Activated T-cell treated with anti-CD3 and anti-CD28 coated beads, Interleukin-2, amount 50 U/mL, for 4 hours (primary cell): ENCODE results near the gene NVL. TPM values are rescaled to one million over a fixed set of nuclear protein-coding genes. Genes with fewer than 3 reads are reported as not detected.

Source experiments
- ATAC-seq, 2 donors: fragments of 200-7000 bp; cut with Tn5 transposase; one replicate each; pipeline ENCODE4 v1.10.0; 2021
- DNase-seq: peaks from one replicate; pipeline ENCODE4 v3.0.0-alpha.2; 2020
- H3K27me3 Mint-ChIP-seq: one replicate; pipeline ENCODE4 v1.8.0; 2021; ENCODE audit warnings: low read depth, mixed read lengths
- H3K36me3 Mint-ChIP-seq: one replicate; pipeline ENCODE4 v1.8.0; 2022; ENCODE audit warnings: mixed read lengths; ENCODE audit not compliant: insufficient read depth
- H3K4me1 Mint-ChIP-seq: one replicate; pipeline ENCODE4 v1.8.0; 2021; ENCODE audit warnings: low read depth, mixed read lengths
- H3K4me3 Mint-ChIP-seq: one replicate; pipeline ENCODE4 v1.8.0; 2021; ENCODE audit warnings: mild to moderate bottlenecking, moderate library complexity, mixed read lengths
- H3K9me3 Mint-ChIP-seq: one replicate; pipeline ENCODE4 v1.8.0; 2021; ENCODE audit warnings: mixed read lengths
- total RNA-seq, 3 donors: library from RNA; stranded (reverse); gene quantifications; one replicate each; pipeline ENCODE4 v1.2.1, GENCODE V29; 2021

Gene NVL
- total RNA-seq, 3 donors from 2014 or later = 40.0 to 42.7 (median 41.8) TPM

DNA sequence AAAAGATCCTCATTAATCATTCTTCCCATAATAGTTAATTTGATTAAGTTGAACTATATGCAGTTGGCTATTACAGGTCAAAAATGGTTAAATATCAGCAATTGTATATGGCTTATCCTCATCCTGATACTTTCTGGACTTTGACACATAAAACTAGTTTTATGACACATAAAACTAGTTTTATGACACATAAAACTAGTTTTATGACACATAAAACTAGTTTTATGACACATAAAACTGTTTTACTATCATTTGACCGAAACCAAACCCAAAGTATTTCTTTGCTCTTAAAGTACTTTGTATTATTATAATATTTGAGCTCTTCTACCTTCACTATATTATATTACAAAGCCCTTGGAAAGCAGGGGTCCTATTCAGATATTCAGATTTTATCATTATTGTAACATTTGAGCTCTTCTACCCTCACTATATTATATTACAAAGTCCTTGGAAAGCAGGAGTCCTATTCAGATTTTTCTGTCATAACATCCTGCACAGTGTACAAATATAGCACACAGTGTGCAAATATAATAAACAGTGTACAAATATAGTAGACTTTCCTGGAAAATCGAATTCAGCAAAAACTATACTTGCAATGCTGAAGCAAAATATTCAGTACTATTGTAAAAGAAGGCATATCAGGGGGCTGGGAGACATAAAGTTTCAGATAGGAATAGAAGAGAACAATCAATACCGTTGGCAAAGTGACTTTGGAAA is 53.0 kb downstream of the NVL start:
- H3K36me3 Mint-ChIP-seq = peaks cover 20% of the 10 kb centered on the region
- DNase-seq = no peak
- no peaks in the 10 kb centered on the region for H3K4me1 Mint-ChIP-seq
- H3K4me3 Mint-ChIP-seq = no peak overlapping the region
- no peaks in the 10 kb centered on the region for H3K27me3 Mint-ChIP-seq
- no peak for ATAC-seq
- no peaks in the 10 kb centered on the region for H3K9me3 Mint-ChIP-seq

DNA sequence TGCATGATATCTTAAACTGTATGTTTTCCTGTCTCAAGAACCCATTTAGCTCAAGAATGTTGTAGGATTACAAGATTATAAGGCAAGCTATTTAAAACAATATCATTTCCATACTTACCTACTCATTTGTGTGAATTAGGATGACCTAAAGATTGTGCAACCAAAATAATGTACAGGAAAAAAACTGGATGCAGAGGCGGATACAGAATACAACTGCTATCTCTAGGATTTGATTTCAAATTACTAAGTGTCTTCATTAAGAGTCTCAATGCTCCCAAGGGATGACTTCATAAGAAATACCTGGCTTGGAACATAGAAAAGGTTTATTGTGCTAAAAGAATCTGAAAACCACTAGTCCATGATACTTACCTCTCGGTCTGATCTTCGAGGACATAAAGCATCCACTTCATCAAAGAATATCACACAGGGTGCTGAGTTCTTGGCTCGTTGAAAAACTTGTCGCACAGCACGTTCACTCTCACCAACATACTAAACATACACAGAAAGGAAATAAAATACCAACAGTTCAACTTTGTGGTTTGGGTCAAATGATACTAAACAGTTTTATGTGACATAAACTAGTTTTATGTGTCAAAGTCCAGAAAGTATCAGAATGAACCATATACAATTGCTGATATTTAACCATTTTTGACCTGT is 54.9 kb downstream of the NVL start:
- no peaks in the 10 kb centered on the region for H3K27me3 Mint-ChIP-seq

DNA sequence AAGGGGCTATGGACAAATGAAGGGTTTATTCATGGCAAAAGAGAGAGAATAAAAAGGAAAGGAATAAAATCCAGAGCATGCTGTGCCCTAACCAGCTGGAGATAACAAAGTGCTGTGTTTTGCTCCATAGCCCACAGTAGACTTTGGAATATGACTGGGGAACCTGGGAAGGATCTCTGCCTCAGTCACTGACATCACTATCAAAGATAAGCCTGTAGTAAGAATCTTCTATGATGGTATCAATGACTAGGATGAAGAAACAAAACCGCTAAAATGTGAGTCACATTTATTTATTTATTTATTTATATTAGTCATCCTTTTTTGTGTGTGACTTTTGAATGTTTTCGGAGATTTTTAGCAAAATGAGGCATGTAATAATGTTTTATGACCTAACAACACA is 56.3 kb downstream of the NVL start:
- Mint-ChIP-seq H3K4me1 (no peaks in the 10 kb centered on the region), H3K4me3 (no peak overlapping the region), H3K9me3 (no peaks in the 10 kb centered on the region), H3K36me3 (peaks cover 28% of the 10 kb centered on the region), H3K27me3 (no peaks in the 10 kb centered on the region)
- ATAC-seq = no peak
- DNase-seq = no peak

More for the DNA sequence above, 54.9 kb downstream of the NVL start:
- ATAC-seq (no peak), DNase-seq (no peak)
- H3K4me3 Mint-ChIP-seq = no peak overlapping the region
- H3K36me3 Mint-ChIP-seq = peaks cover 21% of the 10 kb centered on the region
- H3K9me3 Mint-ChIP-seq = no peaks in the 10 kb centered on the region
- no peaks in the 10 kb centered on the region for H3K4me1 Mint-ChIP-seq

DNA sequence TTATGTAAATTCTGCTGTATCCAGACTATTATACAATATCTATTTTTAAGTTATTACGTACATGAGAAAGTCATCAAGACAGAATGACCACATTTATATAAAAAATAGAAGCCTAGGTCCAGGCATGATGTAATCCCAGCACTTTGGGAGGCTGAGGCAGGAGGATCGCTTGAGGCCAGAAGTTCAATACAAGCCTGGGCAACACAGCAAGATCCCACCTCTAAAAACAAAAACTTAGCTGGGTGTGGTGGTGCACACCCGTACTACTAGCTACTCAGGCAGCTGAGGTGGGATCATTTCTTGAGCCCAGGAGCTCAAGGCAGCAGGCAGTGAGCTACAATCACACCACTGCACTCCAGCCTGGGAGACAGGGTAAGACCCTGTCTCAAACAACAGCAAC is 58.9 kb downstream of the NVL start:
- Mint-ChIP-seq H3K4me3 (no peak overlapping the region), H3K27me3 (no peaks in the 10 kb centered on the region), H3K9me3 (no peaks in the 10 kb centered on the region), H3K36me3 (peaks cover 29% of the 10 kb centered on the region), H3K4me1 (peaks cover 5% of the 10 kb centered on the region)
- ATAC-seq (no peak), DNase-seq (no peak)

DNA sequence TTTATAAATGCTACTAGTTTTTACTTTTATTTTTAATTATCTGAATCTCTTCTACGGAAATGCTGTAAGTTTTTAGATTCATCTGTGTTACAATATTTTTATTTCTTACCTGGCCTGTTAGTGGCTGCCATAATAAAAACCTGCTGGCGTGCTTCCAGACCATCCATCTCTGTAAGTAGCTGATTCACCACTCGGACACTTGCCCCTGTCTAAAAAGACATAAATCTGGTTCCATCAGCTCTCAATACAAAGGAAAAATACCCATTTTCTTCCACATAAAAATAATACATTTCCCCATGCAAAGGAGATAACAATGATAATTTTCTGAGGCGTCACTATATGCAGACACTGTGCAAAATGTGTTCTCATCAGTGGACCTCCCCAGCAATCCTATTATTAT is 62.0 kb downstream of the NVL start:
- H3K36me3 Mint-ChIP-seq = peaks cover 24% of the 10 kb centered on the region

DNA sequence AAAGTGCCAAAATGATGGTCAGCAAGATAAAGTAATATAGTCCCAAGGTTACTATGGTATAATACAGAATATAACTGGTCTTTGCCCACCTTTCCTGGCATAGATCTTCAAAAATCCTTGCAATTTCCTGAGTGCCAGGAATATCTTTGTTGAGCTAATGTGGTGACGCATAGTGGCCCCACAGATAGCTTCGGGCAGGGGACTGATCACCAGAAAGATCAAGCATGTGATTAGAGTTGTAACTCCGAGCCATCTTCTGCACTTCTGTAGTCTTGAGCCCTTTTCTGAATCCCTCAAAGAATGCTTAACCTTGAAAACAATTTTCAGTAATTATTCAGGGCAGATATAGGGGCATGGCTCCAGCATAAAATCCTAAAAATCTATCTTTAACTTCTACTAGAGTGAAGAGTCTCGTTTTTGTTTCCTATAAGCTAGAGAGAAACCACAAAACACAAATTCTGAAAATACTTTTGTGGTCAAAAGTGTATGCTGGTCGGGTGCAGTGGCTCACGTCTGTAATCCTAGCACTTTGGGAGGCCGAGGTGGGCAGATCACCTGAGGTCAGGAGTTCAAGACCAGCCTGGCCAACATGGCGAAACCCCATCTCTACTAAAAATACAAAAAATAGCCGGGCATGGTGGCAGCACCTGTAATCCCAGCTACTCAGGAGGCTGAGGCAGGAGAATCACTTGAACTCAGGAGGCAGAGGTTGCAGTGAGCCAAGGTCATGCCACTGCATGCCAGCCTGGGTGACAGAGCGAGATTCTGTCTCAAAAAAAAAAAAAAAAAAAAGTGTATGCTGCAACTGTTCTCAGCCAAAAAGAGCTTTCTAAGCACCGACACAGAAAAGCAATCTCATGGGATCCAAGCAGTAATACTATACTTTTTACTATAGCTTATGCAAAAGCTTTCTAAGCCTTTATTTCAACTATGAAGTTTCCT is 62.8 kb downstream of the NVL start:
- H3K4me1 Mint-ChIP-seq = peaks cover 16% of the 10 kb centered on the region
- no peaks in the 10 kb centered on the region for H3K9me3 Mint-ChIP-seq
- no peak for DNase-seq
- no peak for ATAC-seq
- no peaks in the 10 kb centered on the region for H3K27me3 Mint-ChIP-seq
- H3K36me3 Mint-ChIP-seq = peaks cover 32% of the 10 kb centered on the region
- no peak overlapping the region for H3K4me3 Mint-ChIP-seq

More for the DNA sequence above, 62.0 kb downstream of the NVL start:
- no peak for DNase-seq
- Mint-ChIP-seq H3K27me3 (no peaks in the 10 kb centered on the region), H3K4me3 (no peak overlapping the region), H3K9me3 (no peaks in the 10 kb centered on the region), H3K4me1 (peaks cover 9% of the 10 kb centered on the region)
- no peak for ATAC-seq

DNA sequence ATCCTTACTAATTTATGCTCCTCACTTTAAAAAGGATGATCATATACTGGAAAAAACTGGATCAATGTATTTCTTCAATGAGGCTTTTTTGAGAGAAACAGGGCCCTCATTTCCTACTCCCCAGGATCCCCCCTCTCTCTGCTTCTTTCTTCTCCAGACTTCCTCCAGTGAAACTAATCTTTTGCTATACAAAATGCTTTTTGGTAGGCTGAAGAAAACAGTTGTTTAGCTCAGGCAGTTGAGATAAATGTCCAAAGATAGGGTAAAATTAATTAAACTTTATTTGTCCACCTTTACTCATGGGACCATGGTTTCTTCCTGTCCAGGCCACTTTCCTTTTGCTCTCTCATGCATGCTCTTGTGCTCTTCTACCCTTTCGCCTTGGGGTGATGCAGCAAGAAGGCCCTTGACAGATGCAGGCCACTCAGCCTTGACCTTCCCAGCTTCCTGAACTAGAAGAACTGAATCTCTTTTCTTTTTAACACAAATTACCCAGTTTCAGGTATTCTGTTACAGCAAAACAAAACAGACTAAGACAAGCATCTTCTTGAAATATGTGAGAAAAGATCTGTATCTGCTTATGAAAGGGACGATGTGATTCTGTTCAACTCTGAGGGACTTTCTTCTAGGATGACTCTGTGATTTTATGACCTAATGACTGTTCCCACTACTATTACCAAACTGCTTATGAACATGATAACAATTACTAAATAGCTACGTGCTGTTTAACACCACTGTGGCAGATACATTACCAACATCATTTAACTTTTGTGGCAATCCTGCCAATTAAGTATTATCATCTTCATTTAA is 63.7 kb downstream of the NVL start:
- H3K4me1 Mint-ChIP-seq = peaks cover 21% of the 10 kb centered on the region
- no peaks in the 10 kb centered on the region for H3K27me3 Mint-ChIP-seq
- no peak for DNase-seq
- no peaks in the 10 kb centered on the region for H3K9me3 Mint-ChIP-seq
- H3K36me3 Mint-ChIP-seq = peaks cover 33% of the 10 kb centered on the region
- no peak overlapping the region for H3K4me3 Mint-ChIP-seq
- no peak for ATAC-seq

DNA sequence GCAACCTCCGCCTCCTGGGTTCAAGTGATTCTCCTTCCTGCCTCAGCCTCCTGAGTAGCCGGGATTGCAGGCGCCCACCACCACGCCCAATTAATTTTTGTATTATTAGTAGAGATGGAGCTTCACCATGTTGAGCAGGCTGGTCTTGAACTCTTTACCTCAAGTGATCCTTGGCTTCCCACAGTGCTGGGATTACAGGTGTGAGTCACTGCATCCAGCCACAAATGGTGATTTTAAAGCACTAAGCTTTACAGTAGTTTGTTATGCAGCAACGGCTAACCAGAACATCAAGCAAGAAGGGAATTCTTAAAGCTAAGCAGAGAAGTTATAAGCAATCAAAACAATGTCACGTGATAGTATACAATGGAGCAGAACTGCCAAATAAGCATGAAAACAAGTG is 65.7 kb downstream of the NVL start:
- Mint-ChIP-seq H3K9me3 (no peaks in the 10 kb centered on the region), H3K27me3 (no peaks in the 10 kb centered on the region), H3K36me3 (peaks cover 27% of the 10 kb centered on the region), H3K4me3 (no peak overlapping the region), H3K4me1 (peaks cover 24% of the 10 kb centered on the region)
- ATAC-seq (no peak), DNase-seq (no peak)

DNA sequence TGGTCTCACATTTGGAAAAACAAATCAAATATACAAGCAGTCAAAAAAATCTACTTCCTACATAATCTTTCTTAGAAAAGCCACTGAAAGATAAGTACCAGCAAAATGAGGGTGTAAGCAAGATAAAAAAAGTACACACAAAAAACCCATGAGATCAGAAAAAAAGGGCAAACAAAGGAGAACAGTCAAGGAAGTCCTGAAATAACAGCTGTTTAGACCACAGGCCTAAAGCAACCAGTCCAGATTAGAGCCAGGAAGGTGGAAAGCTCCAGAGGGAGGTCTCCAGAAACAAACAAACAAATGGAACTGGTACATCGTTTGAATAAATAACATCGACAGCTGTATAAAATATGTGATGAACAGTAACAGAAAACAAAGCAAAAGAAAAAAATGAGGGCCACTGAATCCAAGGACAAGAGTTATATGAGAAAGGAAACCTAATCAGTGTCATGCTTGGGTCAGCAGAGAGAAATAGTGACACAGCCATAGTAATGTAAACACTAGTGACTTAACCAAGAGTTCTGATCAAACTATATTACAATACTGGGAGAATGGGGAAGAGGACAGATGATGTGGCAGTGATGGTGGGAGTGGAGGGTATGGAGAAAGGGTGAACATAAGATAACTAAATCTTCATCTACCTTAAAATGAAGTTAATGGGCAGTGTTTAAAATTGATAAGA is 67.5 kb downstream of the NVL start:
- Mint-ChIP-seq H3K4me3 (no peak overlapping the region), H3K4me1 (peaks cover 24% of the 10 kb centered on the region), H3K9me3 (no peaks in the 10 kb centered on the region), H3K27me3 (no peaks in the 10 kb centered on the region), H3K36me3 (peaks cover 31% of the 10 kb centered on the region)
- DNase-seq (no peak), ATAC-seq (no peak)

DNA sequence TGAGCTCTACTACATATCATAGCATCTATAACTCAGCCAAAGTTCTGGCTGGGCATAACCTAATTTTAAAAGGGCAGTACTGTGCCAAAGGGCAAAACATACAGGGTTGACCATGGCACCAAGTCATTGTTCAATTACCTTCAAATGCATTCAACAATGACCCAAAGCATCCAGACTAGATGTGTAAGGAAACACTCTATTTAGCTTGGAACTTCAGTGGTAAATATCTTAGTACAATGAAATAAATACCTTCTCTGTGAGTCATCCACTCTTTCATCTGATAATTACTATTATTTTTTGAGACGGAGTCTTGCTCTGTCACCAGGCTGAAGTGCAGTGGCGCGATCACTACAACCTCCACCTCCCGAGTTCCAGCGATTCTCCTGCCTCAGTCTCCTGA is 70.0 kb downstream of the NVL start:
- Mint-ChIP-seq H3K36me3 (peaks cover 23% of the 10 kb centered on the region), H3K4me1 (peaks cover 19% of the 10 kb centered on the region), H3K9me3 (no peaks in the 10 kb centered on the region), H3K4me3 (no peak overlapping the region), H3K27me3 (no peaks in the 10 kb centered on the region)
- DNase-seq (no peak), ATAC-seq (no peak)

DNA sequence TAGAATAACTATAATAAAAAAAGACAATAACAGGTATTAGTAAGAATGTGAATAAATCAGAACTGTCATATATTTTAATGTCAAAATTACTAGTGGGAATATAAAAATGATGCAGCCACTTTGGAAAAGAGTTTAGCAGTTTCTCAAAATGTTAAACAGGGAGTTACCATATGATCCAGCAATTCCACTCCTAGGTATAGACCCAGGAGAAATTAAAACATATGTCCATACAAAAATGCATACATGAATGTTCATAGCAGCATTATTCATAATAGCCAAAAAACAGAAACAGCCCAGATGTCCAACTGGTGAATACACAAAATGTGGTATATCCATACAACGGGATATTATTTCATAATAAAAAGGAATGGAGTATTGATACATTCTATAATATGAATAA is 71.6 kb downstream of the NVL start:
- ATAC-seq = no peak
- H3K36me3 Mint-ChIP-seq = peaks cover 18% of the 10 kb centered on the region
- no peak for DNase-seq

DNA sequence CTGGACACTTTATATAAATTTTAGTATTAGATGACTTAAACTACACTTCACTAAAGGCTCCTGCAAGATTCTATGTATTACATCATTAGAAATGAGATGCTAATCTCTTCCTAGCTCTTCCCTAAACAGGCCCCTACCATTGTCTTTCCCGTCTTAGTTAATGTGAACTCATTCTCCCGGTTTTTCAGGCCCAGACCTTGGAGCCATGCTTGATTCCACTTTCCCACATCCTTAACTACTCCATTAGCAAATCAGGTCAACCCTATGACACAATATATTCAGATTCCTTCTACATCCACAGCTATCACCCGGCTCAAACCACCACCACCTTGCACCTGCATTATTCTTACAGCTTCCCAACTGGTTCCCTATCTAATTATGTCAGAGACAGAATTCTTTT is 73.3 kb downstream of the NVL start:
- H3K4me1 Mint-ChIP-seq = peaks cover 5% of the 10 kb centered on the region
- peaks cover 14% of the 10 kb centered on the region for H3K36me3 Mint-ChIP-seq
- no peak for ATAC-seq
- H3K27me3 Mint-ChIP-seq = no peaks in the 10 kb centered on the region
- no peak for DNase-seq
- H3K9me3 Mint-ChIP-seq = no peaks in the 10 kb centered on the region
- H3K4me3 Mint-ChIP-seq = no peak overlapping the region

More for the DNA sequence above, 71.6 kb downstream of the NVL start:
- H3K9me3 Mint-ChIP-seq = no peaks in the 10 kb centered on the region
- peaks cover 16% of the 10 kb centered on the region for H3K4me1 Mint-ChIP-seq
- no peak overlapping the region for H3K4me3 Mint-ChIP-seq
- H3K27me3 Mint-ChIP-seq = no peaks in the 10 kb centered on the region

DNA sequence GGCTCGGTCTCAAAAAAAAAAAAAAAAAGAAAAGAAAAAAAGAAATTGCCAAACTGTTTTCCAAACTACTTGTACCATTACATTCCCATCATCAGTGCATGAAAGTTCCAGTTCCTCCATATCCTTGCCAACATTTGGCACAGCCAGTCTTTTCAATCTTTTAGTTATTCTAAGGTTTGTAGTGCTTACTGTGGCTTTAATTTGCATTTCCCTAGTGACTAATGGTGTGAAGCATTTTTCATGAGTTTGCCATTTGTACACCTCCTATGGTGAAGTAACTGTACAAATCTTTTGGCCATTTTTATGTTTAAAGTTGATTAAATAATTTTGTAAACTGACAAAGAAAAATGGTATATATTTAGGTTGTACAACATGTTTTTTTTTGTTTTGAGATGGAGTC is 76.3 kb downstream of the NVL start:
- Mint-ChIP-seq H3K4me3 (no peak overlapping the region), H3K4me1 (no peaks in the 10 kb centered on the region), H3K9me3 (no peaks in the 10 kb centered on the region), H3K27me3 (no peaks in the 10 kb centered on the region), H3K36me3 (peaks cover 16% of the 10 kb centered on the region)
- DNase-seq (no peak), ATAC-seq (no peak)
